GM23338 (cell line): ENCODE measurements around the gene RPH3AL. TPM values are rescaled to one million over a fixed set of nuclear protein-coding genes. Genes with fewer than 3 reads are reported as not detected.

Source experiments
- ATAC-seq: fragments of 200-7000 bp; cut with Tn5 transposase; 3 replicates; pipeline ENCODE4 v1.9.1; 2020
- DNase-seq: peaks from one replicate; pipeline ENCODE4 v3.0.0-alpha.2; 2015; ENCODE audit warnings: low spot score
- H2AFZ ChIP-seq: fragments of 200-600 bp; sonication (generic); 2 replicates; pipeline ENCODE4 v1.8.0; 2016; ENCODE audit warnings: antibody characterized with exemption, mild to moderate bottlenecking, moderate library complexity
- H3F3A ChIP-seq: fragments of 200-600 bp; sonication (generic); replicated peaks from 2 replicates; pipeline ENCODE4 v1.8.0; 2017; ENCODE audit warnings: antibody characterized with exemption, mixed run types, low read depth
- H3K27ac ChIP-seq: fragments of 200-600 bp; sonication (generic); 2 replicates; pipeline ENCODE4 v1.6.1; 2016; ENCODE audit warnings: low read depth
- H3K27me3 ChIP-seq: fragments of 200-600 bp; sonication (generic); 2 replicates; pipeline ENCODE4 v1.8.0; 2016; ENCODE audit warnings: mild to moderate bottlenecking, mixed run types, moderate library complexity; ENCODE audit not compliant: insufficient read depth
- H3K36me3 ChIP-seq: fragments of 200-600 bp; sonication (generic); 2 replicates; pipeline ENCODE4 v1.8.0; 2016; ENCODE audit warnings: mild to moderate bottlenecking; ENCODE audit not compliant: insufficient read depth
- H3K4me1 ChIP-seq: fragments of 200-600 bp; sonication (generic); 2 replicates; pipeline ENCODE4 v1.8.0; 2016; ENCODE audit warnings: mild to moderate bottlenecking, moderate library complexity; ENCODE audit not compliant: insufficient read depth
- H3K4me2 ChIP-seq: fragments of 200-600 bp; sonication (generic); 2 replicates; pipeline ENCODE4 v1.7.1; 2017; ENCODE audit warnings: mixed run types
- H3K4me3 ChIP-seq: fragments of 200-600 bp; sonication (generic); 2 replicates; pipeline ENCODE4 v1.6.1; 2016; ENCODE audit warnings: mixed run types
- H3K79me2 ChIP-seq: fragments of 200-600 bp; sonication (generic); replicated peaks from 2 replicates; pipeline ENCODE4 v1.8.0; 2017; ENCODE audit warnings: mild to moderate bottlenecking; ENCODE audit not compliant: insufficient read depth
- H3K9me2 ChIP-seq: fragments of 200-600 bp; sonication (generic); 2 replicates; pipeline ENCODE4 v1.8.0; 2017; ENCODE audit not compliant: insufficient read depth
- H4K20me1 ChIP-seq: fragments of 200-600 bp; sonication (generic); replicated peaks from 2 replicates; pipeline ENCODE4 v1.8.0; 2017; ENCODE audit warnings: mild to moderate bottlenecking; ENCODE audit not compliant: insufficient read depth
- H3K27ac Mint-ChIP-seq: 2 replicates; pipeline ENCODE4 v1.8.0; 2020; ENCODE audit warnings: inconsistent platforms, mild to moderate bottlenecking, moderate library complexity, mixed read lengths
- H3K27me3 Mint-ChIP-seq: 3 replicates; pipeline ENCODE4 v1.8.0; 2022; ENCODE audit warnings: low read depth, mild to moderate bottlenecking, moderate library complexity, mixed read lengths, inconsistent platforms; ENCODE audit not compliant: insufficient read depth, poor library complexity
- H3K36me3 Mint-ChIP-seq: 3 replicates; pipeline ENCODE4 v1.8.0; 2021; ENCODE audit warnings: low read depth, mild to moderate bottlenecking, inconsistent platforms, moderate library complexity, mixed read lengths
- H3K4me1 Mint-ChIP-seq: 3 replicates; pipeline ENCODE4 v1.8.0; 2020; ENCODE audit warnings: mild to moderate bottlenecking, inconsistent platforms, mixed read lengths
- H3K4me3 Mint-ChIP-seq: 3 replicates; pipeline ENCODE4 v1.8.0; 2021; ENCODE audit warnings: moderate library complexity, mild to moderate bottlenecking, inconsistent platforms, mixed read lengths
- H3K9me3 Mint-ChIP-seq: 3 replicates; pipeline ENCODE4 v1.8.0; 2020; ENCODE audit warnings: moderate library complexity, mild to moderate bottlenecking, inconsistent platforms, mixed read lengths
- CREB1 ChIP-seq: fragments of 250-450 bp; sonication (Bioruptor Pico); IDR thresholded peaks from 2 replicates; pipeline ENCODE4 v1.5.0; 2020; ENCODE audit warnings: low read depth, mild to moderate bottlenecking, moderate library complexity
- EZH2 ChIP-seq: fragments of 200-600 bp; sonication (generic); IDR thresholded peaks from one replicate; pipeline ENCODE4 v1.8.0; 2017; ENCODE audit warnings: antibody characterized with exemption, mild to moderate bottlenecking, low read depth; ENCODE audit not compliant: unreplicated experiment
- JUNB ChIP-seq: IDR thresholded peaks from one replicate; pipeline ENCODE4 v1.6.1; 2016; ENCODE audit warnings: antibody characterized with exemption; ENCODE audit not compliant: unreplicated experiment
- NANOG ChIP-seq: IDR thresholded peaks from 2 replicates; pipeline ENCODE4 v1.6.1; 2016; ENCODE audit warnings: antibody characterized with exemption, borderline replicate concordance
- ZNF331 ChIP-seq: fragments of 250-450 bp; sonication (Bioruptor Pico); IDR thresholded peaks from 2 replicates; pipeline ENCODE4 v1.5.0; 2020; ENCODE audit warnings: low read depth, mild to moderate bottlenecking, moderate library complexity
- ZNF462 ChIP-seq: fragments of 250-450 bp; sonication (Bioruptor Pico); IDR thresholded peaks from 2 replicates; pipeline ENCODE4 v1.5.0; 2020; ENCODE audit warnings: mild to moderate bottlenecking, moderate library complexity
- polyA plus RNA-seq: library from polyadenylated mRNA; unstranded; fragments of >200 nt; fragmentation: Nextera tagmentation; extraction: Ambion mirVana; gene quantifications from 2 replicates; pipeline ENCODE4 v1.2.1, GENCODE V29; 2016
- total RNA-seq: library from RNA; depleted of rRNA; stranded (reverse); fragments of >200 nt; shearing (Covaris generic); gene quantifications from 2 replicates; pipeline ENCODE4 v1.2.3, GENCODE V29; 2014

RPH3AL gene
- total and polyA plus RNA-seq, 2 experiments from 2014 or later = 2.7 to 6.3 TPM

- TF ChIP-seq ZNF462 (CRISPR knock-in tag) (no peak), JUNB (no peak), ZNF331 (no peak), NANOG (no peak), EZH2 (no peak), CREB1 (CRISPR knock-in tag) (no peak)
Measured at GRCh38 chr17:283911-284675, 68.5 kb downstream of the RPH3AL start (continued).

GRCh38 chr17:282912-283882, 69.4 kb downstream of the RPH3AL start:
- H3K4me3 Mint-ChIP-seq = no peak overlapping the region
- no peaks in the 10 kb centered on the region; the same call in 1 of the 3 replicates for H3K36me3 Mint-ChIP-seq
- Histone ChIP-seq H3K27ac (no peak overlapping the region), H3K9me2 (peaks cover 1% of the 10 kb centered on the region; the same call in 1 of the 2 replicates), H3K4me3 (no peak overlapping the region), H3K4me1 (peaks cover 5% of the 10 kb centered on the region; the same call in 1 of the 2 replicates), H3K79me2 (no peaks in the 10 kb centered on the region), H3K4me2 (no peak overlapping the region), H3F3A (no peaks in the 10 kb centered on the region), H4K20me1 (no peaks in the 10 kb centered on the region), H3K36me3 (no peaks in the 10 kb centered on the region), H3K27me3 (no peaks in the 10 kb centered on the region), H2AFZ (no peak overlapping the region)
- peaks cover 8% of the 10 kb centered on the region for H3K9me3 Mint-ChIP-seq
- H3K27ac Mint-ChIP-seq = no peak overlapping the region
- peaks cover 17% of the 10 kb centered on the region for H3K27me3 Mint-ChIP-seq
- peaks cover 9% of the 10 kb centered on the region; the same call in 2 of the 3 replicates for H3K4me1 Mint-ChIP-seq
- no peak for DNase-seq
- ATAC-seq = no peak
- no peak for TF ChIP-seq ZNF462 (CRISPR knock-in tag)
